Measurements from ENCODE around the gene BRIP1.

DNA sequence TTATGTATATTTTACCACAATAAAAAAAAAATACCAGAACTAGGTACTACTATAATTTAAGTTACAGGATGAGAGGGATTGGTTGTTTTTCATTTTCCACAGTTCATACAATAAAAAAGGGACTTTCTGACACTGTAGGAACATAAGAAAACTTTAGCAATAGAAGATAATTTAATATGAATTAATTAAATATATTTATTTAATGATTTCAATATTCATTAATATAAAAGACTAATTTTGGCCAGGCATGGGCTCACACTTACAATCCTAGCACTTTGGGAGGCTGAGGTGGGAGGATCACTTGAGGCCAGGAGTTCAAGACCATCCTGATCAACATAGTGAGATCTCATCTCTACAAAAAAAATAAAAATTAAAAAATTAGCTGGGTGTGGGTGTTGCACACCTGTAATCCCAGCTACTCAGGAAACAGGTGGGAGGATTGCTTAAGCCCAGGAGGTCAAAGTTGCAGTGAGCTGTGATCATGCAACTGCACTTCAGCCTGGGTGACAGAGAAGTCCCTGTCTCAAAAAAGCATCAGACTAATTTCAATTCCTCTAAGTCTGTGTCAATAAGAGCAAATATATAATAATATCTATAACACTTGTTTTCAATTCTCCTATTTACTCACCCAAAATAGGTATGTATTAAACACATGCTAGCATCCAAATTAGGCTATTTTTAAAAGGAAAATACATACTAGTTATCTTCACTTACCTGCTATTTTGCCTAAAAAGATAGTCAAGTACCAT is 79.6 kb downstream of the BRIP1 start:
- TF ChIP-seq, protein P1, sequence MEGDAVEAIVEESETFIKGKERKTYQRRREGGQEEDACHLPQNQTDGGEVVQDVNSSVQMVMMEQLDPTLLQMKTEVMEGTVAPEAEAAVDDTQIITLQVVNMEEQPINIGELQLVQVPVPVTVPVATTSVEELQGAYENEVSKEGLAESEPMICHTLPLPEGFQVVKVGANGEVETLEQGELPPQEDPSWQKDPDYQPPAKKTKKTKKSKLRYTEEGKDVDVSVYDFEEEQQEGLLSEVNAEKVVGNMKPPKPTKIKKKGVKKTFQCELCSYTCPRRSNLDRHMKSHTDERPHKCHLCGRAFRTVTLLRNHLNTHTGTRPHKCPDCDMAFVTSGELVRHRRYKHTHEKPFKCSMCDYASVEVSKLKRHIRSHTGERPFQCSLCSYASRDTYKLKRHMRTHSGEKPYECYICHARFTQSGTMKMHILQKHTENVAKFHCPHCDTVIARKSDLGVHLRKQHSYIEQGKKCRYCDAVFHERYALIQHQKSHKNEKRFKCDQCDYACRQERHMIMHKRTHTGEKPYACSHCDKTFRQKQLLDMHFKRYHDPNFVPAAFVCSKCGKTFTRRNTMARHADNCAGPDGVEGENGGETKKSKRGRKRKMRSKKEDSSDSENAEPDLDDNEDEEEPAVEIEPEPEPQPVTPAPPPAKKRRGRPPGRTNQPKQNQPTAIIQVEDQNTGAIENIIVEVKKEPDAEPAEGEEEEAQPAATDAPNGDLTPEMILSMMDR (IDR thresholded peaks at IDR 0.05), result no peak
- no peak for TF ChIP-seq POLR2AphosphoS5 (IDR thresholded peaks at IDR 0.05)

Measured in stomach (tissue), 4 donors.